Neutrophil (primary cell): ENCODE data around the gene MYO3A.

Experiments used
- H3K27ac ChIP-seq: fragments of 200-600 bp; sonication (generic); 2 replicates; pipeline ENCODE4 v1.5.1; 2016; ENCODE audit warnings: mild to moderate bottlenecking, moderate library complexity
- H3K27me3 ChIP-seq: fragments of 200-600 bp; sonication (generic); 2 replicates; pipeline ENCODE4 v1.6.0; 2016; ENCODE audit warnings: mild to moderate bottlenecking
- H3K36me3 ChIP-seq: fragments of 200-600 bp; sonication (generic); 2 replicates; pipeline ENCODE4 v1.5.1; 2017
- H3K4me1 ChIP-seq, 2 experiments: fragments of 200-600 bp in 1 of 2; sonication (generic) in 1 of 2; 1 replicate in 1 of 2; 2 replicates in 1 of 2; pipeline versions ENCODE4 v1.5.1 to v1.6.1; 2013 to 2016; ENCODE audit warnings: low read depth in 1 of 2, low read length in 1 of 2, mild to moderate bottlenecking in 1 of 2, moderate library complexity in 1 of 2; ENCODE audit not compliant: control insufficient read depth in 1 of 2, insufficient read depth in 1 of 2
- H3K4me3 ChIP-seq, 2 experiments: fragments of 200-600 bp in 1 of 2; sonication (generic) in 1 of 2; 1 replicate in 1 of 2; 2 replicates in 1 of 2; pipeline ENCODE4 v1.5.1; 2013 to 2016; ENCODE audit warnings: low read depth in 1 of 2, low read length in 1 of 2, mild to moderate bottlenecking in 1 of 2, moderate library complexity in 1 of 2
- H3K9me3 ChIP-seq: fragments of 200-600 bp; sonication (generic); 2 replicates; pipeline ENCODE4 v1.5.1; 2016
- CTCF ChIP-seq: fragments of 200-600 bp; sonication (generic); IDR thresholded peaks from 2 replicates; pipeline ENCODE4 v1.5.1; 2016; ENCODE audit warnings: antibody characterized with exemption

MYO3A gene

GRCh38 chr10:26222563-26222962 is 288.5 kb downstream of the MYO3A start:
- no peaks in the 10 kb centered on the region for H3K9me3 ChIP-seq
- H3K27ac ChIP-seq = no peak overlapping the region
- no peak for TF ChIP-seq CTCF
- H3K27me3 ChIP-seq = peaks cover 100% of the 10 kb centered on the region
- no peaks in the 10 kb centered on the region for H3K4me1 ChIP-seq
- no peaks in the 10 kb centered on the region for H3K36me3 ChIP-seq
- H3K4me3 ChIP-seq = no peak overlapping the region

GRCh38 chr10:26225322-26225721 is 291.3 kb downstream of the MYO3A start:
- peaks cover 86% of the 10 kb centered on the region for H3K27me3 ChIP-seq
- no peak overlapping the region for H3K4me3 ChIP-seq
- H3K9me3 ChIP-seq = no peaks in the 10 kb centered on the region
- no peaks in the 10 kb centered on the region for H3K4me1 ChIP-seq
- TF ChIP-seq CTCF = no peak
- H3K27ac ChIP-seq = no peak overlapping the region
- H3K36me3 ChIP-seq = no peaks in the 10 kb centered on the region

GRCh38 chr10:26227786-26228185 is 293.8 kb downstream of the MYO3A start:
- Histone ChIP-seq H3K4me3 (no peak overlapping the region), H3K27ac (no peak overlapping the region), H3K27me3 (peaks cover 65% of the 10 kb centered on the region), H3K4me1 (no peaks in the 10 kb centered on the region), H3K36me3 (no peaks in the 10 kb centered on the region), H3K9me3 (no peaks in the 10 kb centered on the region)
- no peak for TF ChIP-seq CTCF

- TF ChIP-seq CTCF = no peak
- no peaks in the 10 kb centered on the region for H3K9me3 ChIP-seq
- no peak overlapping the region for H3K4me3 ChIP-seq
- H3K36me3 ChIP-seq = no peaks in the 10 kb centered on the region
- no peaks in the 10 kb centered on the region for H3K4me1 ChIP-seq
- no peak overlapping the region for H3K27ac ChIP-seq
- H3K27me3 ChIP-seq = peaks cover 33% of the 10 kb centered on the region
Measured at GRCh38 chr10:26232174-26232573, 298.1 kb downstream of the MYO3A start.

GRCh38 chr10:26235761-26236160 is 301.7 kb downstream of the MYO3A start:
- Histone ChIP-seq H3K27ac (no peak overlapping the region), H3K4me3 (no peak overlapping the region)

More at GRCh38 chr10:26235761-26236160, 301.7 kb downstream of the MYO3A start:
- Histone ChIP-seq H3K27me3 (peaks cover 37% of the 10 kb centered on the region), H3K9me3 (no peaks in the 10 kb centered on the region), H3K4me1 (no peaks in the 10 kb centered on the region), H3K36me3 (no peaks in the 10 kb centered on the region)
- no peak for TF ChIP-seq CTCF
